Renal cortex interstitium (tissue), 11 donors: ENCODE measurements around the gene CTNNA3. TPM values are rescaled to one million over a fixed set of nuclear protein-coding genes. Genes with fewer than 3 reads are reported as not detected.

ENCODE experiments used
- DNase-seq, 11 donors: peaks; one replicate each; pipeline ENCODE4 v3.0.0-alpha.2; 2013; ENCODE audit warnings: low read depth in 9 of 11, low spot score in 4 of 11; ENCODE audit errors: extremely low read depth in 1 of 11
- polyA plus RNA-seq, 3 donors: library from polyadenylated mRNA; unstranded; fragments of 120-200 nt; gene quantifications; one replicate each; pipeline ENCODE4 v1.2.1, GENCODE V29; 2013; ENCODE audit not compliant: insufficient read length in 3 of 3

CTNNA3 gene
- polyA plus RNA-seq, 3 donors: 2.1 to 4.3 (median 2.9) TPM

DNA sequence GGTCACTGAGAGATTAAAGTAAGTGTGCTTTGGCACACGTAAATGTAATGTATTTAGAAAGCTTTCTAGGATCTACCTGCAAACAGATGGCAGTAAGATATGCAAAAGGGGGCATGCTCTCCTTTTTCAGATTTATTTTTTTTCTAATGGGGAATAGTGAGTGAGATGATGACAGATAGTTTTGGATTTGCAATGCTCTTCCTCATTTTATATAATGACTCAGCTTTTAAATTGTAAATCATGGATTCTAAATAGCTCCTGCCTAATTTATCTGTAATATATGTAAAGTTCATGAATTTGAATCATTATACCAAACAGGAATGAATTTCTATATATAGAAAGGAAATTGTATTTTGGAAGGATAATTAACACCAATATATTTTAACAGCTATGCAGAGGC, 1731.8 kb downstream of the CTNNA3 start:
- no peak for DNase-seq

- no peak for DNase-seq
Measured at GRCh38 chr10:65952086-65952485, 1743.9 kb downstream of the CTNNA3 start.

GRCh38 chr10:65950075-65950474, 1745.9 kb downstream of the CTNNA3 start:
- DNase-seq: no peak

- no peak for DNase-seq
Measured at GRCh38 chr10:65949526-65949925, 1746.5 kb downstream of the CTNNA3 start.

DNA sequence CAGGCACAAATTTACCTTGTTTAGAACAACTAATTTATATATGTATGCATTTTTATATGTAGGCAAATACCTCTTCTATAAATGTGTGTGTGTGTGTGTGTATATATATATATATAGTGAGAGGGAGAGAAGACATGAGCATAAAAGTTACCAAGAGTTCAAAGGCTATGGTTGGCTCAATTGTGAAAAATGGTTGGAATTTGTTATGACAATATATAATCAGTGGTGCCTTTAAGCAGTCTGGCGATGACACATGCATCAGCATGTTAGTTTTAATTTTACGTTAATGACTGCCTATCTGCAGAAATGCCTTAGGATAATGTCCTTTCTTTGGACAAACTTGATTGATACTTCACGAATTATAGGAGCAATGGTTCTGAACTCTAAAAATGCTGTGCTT, 1750.9 kb downstream of the CTNNA3 start:
- DNase-seq: no peak

DNA sequence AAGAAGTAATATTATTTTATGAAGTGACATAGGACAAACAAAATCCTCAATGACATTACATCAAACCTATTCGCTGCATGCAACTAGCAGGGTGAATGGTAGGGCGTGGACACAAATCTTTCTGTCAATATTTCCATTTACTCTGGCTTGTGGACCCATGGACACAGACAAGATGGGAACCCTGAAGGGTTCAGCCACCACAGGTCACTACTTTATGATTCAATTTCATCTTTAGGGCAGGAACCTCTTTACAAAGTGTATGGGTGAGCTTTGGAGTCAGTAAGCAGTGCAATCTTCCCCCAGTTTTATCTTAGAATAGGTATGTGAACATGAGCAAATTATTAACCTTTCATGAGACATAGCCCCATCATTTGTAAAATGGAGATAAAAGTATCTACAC, 1752.5 kb downstream of the CTNNA3 start:
- DNase-seq: no peak

DNA sequence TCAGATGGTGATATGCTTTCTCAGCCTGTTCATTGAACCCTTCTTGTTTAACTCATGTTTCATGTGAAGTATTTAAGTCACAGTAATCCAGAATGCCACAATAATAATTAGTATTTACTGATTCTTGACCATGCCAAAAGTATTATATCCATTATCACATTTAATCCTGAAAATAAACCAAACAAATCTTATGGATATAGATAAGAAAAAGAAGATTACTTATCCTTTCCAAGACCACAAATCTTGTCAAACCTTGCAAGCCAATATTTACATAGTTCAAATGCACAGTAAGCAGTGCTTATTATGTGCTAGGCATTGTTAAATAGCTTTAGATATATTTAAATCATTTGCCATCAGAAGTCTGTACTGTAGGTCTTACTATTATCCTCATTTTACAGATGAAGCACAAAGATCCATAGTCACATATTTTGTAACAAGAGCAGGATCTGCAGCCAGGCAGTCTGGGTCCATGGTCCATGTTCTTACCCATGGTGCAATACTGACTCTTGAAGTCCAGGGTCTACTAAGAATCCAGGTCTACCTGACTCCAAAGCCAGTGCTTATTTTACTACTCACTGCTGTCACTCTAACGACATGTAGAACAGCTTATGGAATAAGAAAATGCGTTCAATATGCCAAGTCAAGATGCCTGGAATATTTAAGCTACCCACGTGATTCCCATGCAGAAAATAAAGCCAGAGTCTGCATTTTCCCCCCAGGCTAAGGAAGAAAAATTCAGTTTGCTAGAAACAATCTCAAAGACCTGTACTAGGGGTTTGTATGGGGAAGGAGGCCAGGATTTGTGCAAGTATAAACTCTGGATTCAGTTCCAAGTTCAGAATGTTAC, 1755.0 kb downstream of the CTNNA3 start:
- no peak for DNase-seq

GRCh38 chr10:65940105-65940504, 1755.9 kb downstream of the CTNNA3 start:
- DNase-seq: no peak

DNA sequence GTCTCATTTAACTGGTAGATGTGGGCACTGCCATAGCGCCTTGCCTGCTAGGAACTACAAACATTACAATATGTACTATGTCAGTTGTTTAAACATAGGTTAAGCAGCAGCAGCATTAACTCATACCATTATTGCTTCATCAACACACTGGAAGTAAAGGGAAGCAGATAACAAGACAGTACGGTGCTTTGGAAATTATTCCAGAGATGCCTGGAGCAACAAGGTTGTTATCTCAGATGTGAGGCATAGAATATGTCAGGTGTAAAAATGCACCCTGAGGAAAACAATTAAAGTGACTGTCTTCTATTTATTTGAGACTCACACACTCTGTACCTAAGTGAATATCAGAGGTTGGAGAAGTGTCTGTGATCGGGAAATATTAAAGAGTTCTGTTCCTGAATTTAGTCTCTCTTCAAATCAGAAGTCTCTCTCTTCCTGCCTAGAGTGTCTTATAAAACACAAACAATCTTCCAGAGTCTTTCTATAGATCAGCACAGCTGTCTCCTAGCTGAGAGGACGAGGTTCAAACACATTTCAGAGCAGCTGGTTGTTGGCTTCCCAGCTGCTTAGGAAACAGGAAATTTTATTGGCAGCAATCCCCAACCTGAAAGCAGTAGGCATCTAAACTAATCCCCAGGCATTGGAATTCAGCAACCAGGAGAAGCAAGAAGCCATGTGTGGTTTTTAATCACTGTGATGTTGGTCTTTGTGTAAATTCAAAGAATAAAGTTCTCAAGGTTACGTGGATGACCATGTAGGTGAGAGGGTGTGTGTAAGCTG, 1764.5 kb downstream of the CTNNA3 start:
- DNase-seq: no peak

- DNase-seq: no peak
Measured at GRCh38 chr10:65911151-65911835, 1784.7 kb downstream of the CTNNA3 start.

DNA sequence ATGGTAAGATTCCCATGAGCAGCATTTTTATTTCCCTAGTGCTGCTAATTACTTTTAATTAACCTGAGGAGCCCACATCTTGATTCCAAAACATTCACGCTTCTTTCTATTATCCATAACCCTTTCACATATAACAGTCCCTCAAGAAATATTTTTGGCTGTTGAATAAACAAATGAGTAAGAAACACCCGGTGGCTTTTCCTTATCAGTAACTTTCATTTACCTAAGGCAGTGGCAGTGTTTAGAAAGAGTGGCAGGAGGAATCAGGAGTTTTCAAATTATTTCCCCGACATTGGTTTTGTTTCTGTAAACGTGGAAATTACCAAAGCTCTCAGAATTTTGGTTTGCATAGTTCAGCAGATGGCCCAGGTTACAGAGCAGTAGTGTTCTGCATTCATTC, 1785.8 kb downstream of the CTNNA3 start:
- DNase-seq: no peak

GRCh38 chr10:65907199-65907712, 1788.7 kb downstream of the CTNNA3 start:
- no peak for DNase-seq

- DNase-seq: no peak
Measured at GRCh38 chr10:65903620-65904019, 1792.4 kb downstream of the CTNNA3 start.

DNA sequence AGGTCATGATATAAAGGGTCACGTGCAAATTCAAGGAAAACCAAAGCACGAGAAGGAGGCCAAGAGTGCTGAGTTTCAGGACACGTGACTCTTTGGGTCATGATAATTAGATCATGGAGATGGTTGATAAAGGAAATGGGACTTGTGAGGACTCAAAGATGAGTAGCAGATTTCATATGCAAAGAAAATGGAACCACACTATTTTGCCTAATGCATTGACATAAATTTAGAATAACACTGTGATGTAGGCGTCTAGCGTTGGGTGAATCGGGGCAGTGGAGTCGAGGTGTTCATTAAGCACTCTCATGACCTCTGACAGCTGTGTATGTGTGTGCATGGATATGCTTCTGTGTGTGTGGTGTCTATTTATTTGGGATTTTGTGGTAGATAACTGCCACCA, 1795.7 kb downstream of the CTNNA3 start:
- DNase-seq: no peak

DNA sequence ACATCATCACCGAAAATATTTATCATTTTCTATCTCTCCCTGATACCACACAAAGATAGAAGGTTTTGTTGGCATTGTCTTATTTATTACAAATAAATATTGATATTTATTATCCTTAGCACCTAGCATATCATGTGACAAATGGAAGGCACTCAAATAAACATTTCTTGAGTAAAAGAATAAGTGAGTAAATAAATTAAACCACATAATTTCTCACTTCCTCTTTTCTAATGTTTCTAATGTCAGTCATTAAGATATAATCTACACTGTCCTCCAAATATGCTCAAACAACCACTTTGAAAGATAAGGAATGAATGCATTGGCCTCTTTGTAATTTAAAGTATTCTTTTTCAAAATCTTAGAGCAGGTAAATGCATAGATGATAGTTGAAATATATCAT, 1797.9 kb downstream of the CTNNA3 start:
- no peak for DNase-seq

GRCh38 chr10:65894961-65895360, 1801.0 kb downstream of the CTNNA3 start:
- DNase-seq: no peak

- DNase-seq: no peak
Measured at GRCh38 chr10:65894379-65894778, 1801.6 kb downstream of the CTNNA3 start.

- no peak for DNase-seq
Measured at GRCh38 chr10:65893676-65894075, 1802.3 kb downstream of the CTNNA3 start.

- peak in 1 of 11 donors; percentile 3 for DNase-seq
Measured at GRCh38 chr10:65892284-65892683, 1803.7 kb downstream of the CTNNA3 start.
